H1 (cell line): ENCODE measurements around the gene GATAD2B. TPM values are rescaled to one million over a fixed set of nuclear protein-coding genes. Genes with fewer than 3 reads are reported as not detected.

Experiments used
- CTCF ChIA-PET: fragments of 300-600 bp; sonication (Branson Sonifier 250); formaldehyde crosslinking; loops from one replicate; lab custom pipeline; 2021; ENCODE audit not compliant: partially characterized antibody; lab: Charles Lee
- POLR2A ChIA-PET: fragments of 300-600 bp; sonication (Branson Sonifier 250); formaldehyde crosslinking; loops from one replicate; lab custom pipeline; 2021; ENCODE audit warnings: inconsistent platforms; ENCODE audit not compliant: partially characterized antibody; lab: Charles Lee
- DNase-seq, 2 experiments: peaks; one replicate each; pipeline versions ENCODE4 v3.0.0 to v3.0.0-alpha.2; 2010 to 2022; ENCODE audit warnings: low spot score in 2 of 2, low read depth in 1 of 2, mixed read lengths in 1 of 2
- FAIRE-seq: peaks from 2 replicates; lab custom pipeline; 2011; peaks lifted over from hg19 to GRCh38; lab: Jason Lieb, UNC
- H2AFZ ChIP-seq: 2 replicates; pipeline ENCODE4 v1.8.1; 2012; ENCODE audit warnings: low read length, inconsistent platforms
- H2AK5ac ChIP-seq: 2 replicates; pipeline ENCODE4 v1.6.1; 2013; ENCODE audit warnings: low read depth, low read length
- H2BK120ac ChIP-seq: replicated peaks from 2 replicates; pipeline ENCODE3; 2013; ENCODE audit warnings: low read depth, low read length, inconsistent platforms
- H2BK12ac ChIP-seq: 2 replicates; pipeline ENCODE4 v1.6.1; 2013; ENCODE audit warnings: low read depth, low read length
- H2BK15ac ChIP-seq: 2 replicates; pipeline ENCODE4 v1.6.1; 2013; ENCODE audit warnings: low read length
- H2BK20ac ChIP-seq: 2 replicates; pipeline ENCODE4 v1.6.1; 2013; ENCODE audit warnings: low read length
- H2BK5ac ChIP-seq: 2 replicates; pipeline ENCODE4 v1.6.1; 2013; ENCODE audit warnings: low read depth, low read length
- H3K14ac ChIP-seq: 2 replicates; pipeline ENCODE4 v1.6.1; 2013; ENCODE audit warnings: inconsistent platforms; ENCODE audit not compliant: insufficient read length
- H3K18ac ChIP-seq: 2 replicates; pipeline ENCODE4 v1.6.1; 2013; ENCODE audit warnings: low read length; ENCODE audit errors: extremely low read depth
- H3K23ac ChIP-seq: 2 replicates; pipeline ENCODE4 v1.6.1; 2013; ENCODE audit warnings: inconsistent platforms; ENCODE audit not compliant: insufficient read length
- H3K23me2 ChIP-seq: 2 replicates; pipeline ENCODE4 v1.6.1; 2013; ENCODE audit warnings: low read depth, low read length
- H3K27ac ChIP-seq: 2 replicates; pipeline ENCODE4 v1.6.1; 2011; ENCODE audit warnings: low read depth, low read length, inconsistent platforms
- H3K27me3 ChIP-seq, 4 experiments: replicated peaks in 1 of 4; 1 replicate in 1 of 4; 2 replicates in 3 of 4; pipeline versions ENCODE4 v1.6.1 to v1.8.1; 2011 to 2013; ENCODE audit warnings: low read length in 3 of 4, mild to moderate bottlenecking in 3 of 4, inconsistent platforms in 2 of 4, mixed read lengths in 2 of 4, moderate library complexity in 1 of 4; ENCODE audit not compliant: control insufficient read depth in 3 of 4, insufficient read depth in 3 of 4; ENCODE audit errors: extremely low read depth in 1 of 4
- H3K36me3 ChIP-seq, 4 experiments: 2 replicates each; pipeline versions ENCODE4 v1.6.1 to v1.8.1; 2011 to 2013; ENCODE audit warnings: mild to moderate bottlenecking in 4 of 4, low read length in 3 of 4, moderate library complexity in 2 of 4, control low read depth in 1 of 4, inconsistent platforms in 1 of 4; ENCODE audit not compliant: insufficient read depth in 4 of 4, control insufficient read depth in 2 of 4
- H3K4ac ChIP-seq: replicated peaks from 2 replicates; pipeline ENCODE3; 2013; ENCODE audit warnings: low read length, low read depth, mixed read lengths, inconsistent platforms; ENCODE audit not compliant: insufficient read length
- H3K4me1 ChIP-seq, 4 experiments: replicated peaks in 1 of 4; 1 replicate in 1 of 4; 2 replicates in 3 of 4; pipeline versions ENCODE4 v1.6.1 to v1.8.1; 2011 to 2013; ENCODE audit warnings: low read length in 3 of 4, inconsistent platforms in 2 of 4, mixed read lengths in 1 of 4; ENCODE audit not compliant: insufficient read depth in 4 of 4, control insufficient read depth in 3 of 4
- H3K4me2 ChIP-seq, 2 experiments: 2 replicates each; pipeline versions ENCODE4 v1.6.1 to v1.8.1; 2011 to 2013; ENCODE audit warnings: low read depth in 2 of 2, low read length in 2 of 2, control low read depth in 1 of 2, inconsistent platforms in 1 of 2, mild to moderate bottlenecking in 1 of 2; ENCODE audit not compliant: insufficient read depth in 1 of 2
- H3K4me3 ChIP-seq, 4 experiments: fragments of 200-600, 300-600 bp in 1 of 4; sonication (generic), shearing (Covaris generic), sonication (Bioruptor Twin) in 1 of 4; 2 replicates each; pipeline versions ENCODE4 v1.5.1 to v1.8.1; 2011 to 2016; ENCODE audit warnings: low read length in 4 of 4, low read depth in 3 of 4, control low read depth in 2 of 4, inconsistent platforms in 2 of 4, mild to moderate bottlenecking in 2 of 4, mixed read lengths in 1 of 4, moderate library complexity in 1 of 4; ENCODE audit not compliant: insufficient read depth in 2 of 4; ENCODE audit errors: extremely low read depth in 1 of 4
- H3K56ac ChIP-seq: replicated peaks from 2 replicates; pipeline ENCODE3; 2013; ENCODE audit warnings: low read depth, mild to moderate bottlenecking, mixed read lengths, low read length, inconsistent platforms; ENCODE audit not compliant: insufficient read length
- H3K79me1 ChIP-seq: 2 replicates; pipeline ENCODE4 v1.6.1; 2013; ENCODE audit warnings: low read depth, low read length, control low read depth
- H3K79me2 ChIP-seq, 2 experiments: 2 replicates each; pipeline versions ENCODE4 v1.6.1 to v1.8.1; 2012 to 2013; ENCODE audit warnings: low read length in 2 of 2, mild to moderate bottlenecking in 2 of 2, inconsistent platforms in 1 of 2; ENCODE audit not compliant: insufficient read depth in 2 of 2, control insufficient read depth in 1 of 2
- H3K9ac ChIP-seq, 4 experiments: replicated peaks in 1 of 4; 1 replicate in 1 of 4; 2 replicates in 3 of 4; pipeline versions ENCODE4 v1.6.1 to v1.8.1; 2011 to 2013; ENCODE audit warnings: low read depth in 3 of 4, low read length in 3 of 4, control low read depth in 2 of 4, mild to moderate bottlenecking in 2 of 4, moderate library complexity in 2 of 4, inconsistent platforms in 1 of 4; ENCODE audit errors: extremely low read depth in 1 of 4
- H3K9me3 ChIP-seq, 2 experiments: 2 replicates each; pipeline versions ENCODE4 v1.6.1 to v1.8.1; 2012 to 2013; ENCODE audit warnings: mild to moderate bottlenecking in 2 of 2, moderate library complexity in 2 of 2, control low read depth in 1 of 2, inconsistent platforms in 1 of 2, low read depth in 1 of 2, low read length in 1 of 2, mixed read lengths in 1 of 2; ENCODE audit not compliant: insufficient read depth in 2 of 2
- H4K20me1 ChIP-seq, 2 experiments: replicated peaks in 1 of 2; 2 replicates each; pipeline versions ENCODE3 to v1.8.1; 2011 to 2013; ENCODE audit warnings: inconsistent platforms in 2 of 2, low read length in 2 of 2, mild to moderate bottlenecking in 1 of 2; ENCODE audit not compliant: insufficient read depth in 2 of 2, control insufficient read depth in 1 of 2
- H4K5ac ChIP-seq: 2 replicates; pipeline ENCODE4 v1.6.1; 2013; ENCODE audit warnings: low read length, low read depth, mixed read lengths, inconsistent platforms; ENCODE audit not compliant: insufficient read length
- H4K8ac ChIP-seq: 2 replicates; pipeline ENCODE4 v1.8.0; 2013; ENCODE audit warnings: mild to moderate bottlenecking, moderate library complexity, low read length, inconsistent platforms; ENCODE audit not compliant: insufficient read depth; ENCODE audit errors: extremely low read depth
- H4K91ac ChIP-seq: replicated peaks from 2 replicates; pipeline ENCODE3; 2013; ENCODE audit warnings: low read length, mixed read lengths, inconsistent platforms; ENCODE audit not compliant: insufficient read length
- ASH2L ChIP-seq: fragments of 200-600, 300-600 bp; sonication (generic); IDR thresholded peaks from one replicate; pipeline ENCODE4 v1.7.1; 2017; ENCODE audit warnings: low read length
- CBX5 ChIP-seq: fragments of 300-800, 300-1000 bp; sonication (generic); IDR thresholded peaks from 2 replicates; pipeline ENCODE4 v1.7.1; 2016; ENCODE audit warnings: antibody characterized with exemption, low read length, low read depth
- CTCF ChIP-seq, 3 experiments: IDR thresholded peaks; 1 replicate in 2 of 3; 2 replicates in 1 of 3; pipeline versions ENCODE4 v1.5.1 to v1.6.1; 2011; ENCODE audit warnings: low read length in 3 of 3, mild to moderate bottlenecking in 3 of 3, inconsistent platforms in 2 of 3, low read depth in 1 of 3, moderate library complexity in 1 of 3; ENCODE audit not compliant: insufficient read depth in 1 of 3; ENCODE audit errors: control extremely low read depth in 1 of 3
- EP300 ChIP-seq, 2 experiments: IDR thresholded peaks; 1 replicate in 1 of 2; 2 replicates in 1 of 2; pipeline ENCODE4 v1.6.1; 2011 to 2012; ENCODE audit warnings: low read depth in 2 of 2, low read length in 2 of 2, mild to moderate bottlenecking in 2 of 2, borderline replicate concordance in 1 of 2, inconsistent platforms in 1 of 2, moderate library complexity in 1 of 2
- GTF2F1 ChIP-seq: IDR thresholded peaks from 2 replicates; pipeline ENCODE4 v1.6.1; 2012; ENCODE audit warnings: low read depth, low read length, improper control_type of control experiment, borderline replicate concordance
- JUN ChIP-seq: IDR thresholded peaks from 2 replicates; pipeline ENCODE4 v1.6.1; 2011; ENCODE audit warnings: low read depth, mild to moderate bottlenecking, improper control_type of control experiment, low read length
- JUND ChIP-seq: IDR thresholded peaks from 2 replicates; pipeline ENCODE4 v1.6.1; 2011; ENCODE audit warnings: mild to moderate bottlenecking, improper control_type of control experiment, low read length
- NRF1 ChIP-seq: IDR thresholded peaks from 2 replicates; pipeline ENCODE4 v1.6.1; 2011; ENCODE audit warnings: mild to moderate bottlenecking, low read depth, low read length, improper control_type of control experiment
- RBBP5 ChIP-seq: IDR thresholded peaks from 2 replicates; pipeline ENCODE4 v1.7.1; 2012; ENCODE audit warnings: low read depth, mild to moderate bottlenecking, inconsistent platforms, low read length, moderate library complexity, borderline replicate concordance
- RFX5 ChIP-seq: IDR thresholded peaks from 2 replicates; pipeline ENCODE4 v1.6.1; 2011; ENCODE audit warnings: low read depth, low read length, improper control_type of control experiment, borderline replicate concordance
- RXRA ChIP-seq: IDR thresholded peaks from 2 replicates; pipeline ENCODE4 v1.6.1; 2011; ENCODE audit warnings: low read depth, mild to moderate bottlenecking, low read length, moderate library complexity; ENCODE audit not compliant: insufficient read depth
- WGBS, 2 experiments: shearing (Covaris generic) in 1 of 2; methylation state at CpG; one replicate each; pipeline versions ENCODE4 v1.1.6 to v1.1.7; 2013 to 2015; ENCODE audit warnings: low lambda C conversion rate in 2 of 2, mixed read lengths in 2 of 2, inconsistent platforms in 1 of 2, low coverage in 1 of 2, missing lambda C conversion rate in 1 of 2; ENCODE audit not compliant: insufficient replicate concordance in 2 of 2, insufficient coverage in 1 of 2, insufficient read length in 1 of 2; ENCODE audit errors: extremely low coverage in 1 of 2, missing lambda C conversion rate in 1 of 2; 5-methylcytosine and 5-hydroxymethylcytosine counted together
- polyA plus RNA-seq, 7 experiments: library from polyadenylated mRNA; depleted of rRNA in 3 of 7; stranded (reverse) in 5 of 7; unstranded in 2 of 7; fragments of >200 nt in 5 of 7; fragments of 200-250 nt in 2 of 7; gene quantifications; 1 replicate in 5 of 7; 2 replicates in 1 of 7; 4 replicates in 1 of 7; pipeline versions ENCODE4 v1.2.1 to v1.2.3, GENCODE V29; 2011 to 2013; ENCODE audit warnings: missing spikeins in 2 of 7, mixed read lengths in 2 of 7
- total RNA-seq: library from RNA; stranded (reverse); fragmentation: NEBNext Ultra II Directional; extraction: Animal tissue kit (Norgen Biotek cat#: 25700); gene quantifications from 2 replicates; pipeline ENCODE4 v1.2.1, GENCODE V29; 2021

Gene GATAD2B
- total and polyA plus RNA-seq, 2 of the 8 experiments (the other 6 are each of a cell fraction or from before 2014, with no cell fraction given), result 8.4 to 39.1 TPM

GRCh38 chr1:153907134-153907533 lies 15.6 kb downstream of the GATAD2B start:
- no peaks in the 10 kb centered on the region for H3K23me2 ChIP-seq
- no peak overlapping the region for H2BK120ac ChIP-seq
- H3K4me1 ChIP-seq, result no peaks in the 10 kb centered on the region
- no peak for DNase-seq
- no peak overlapping the region for H3K18ac ChIP-seq
- H2AK5ac ChIP-seq, result no peak overlapping the region
- no peak overlapping the region for H4K8ac ChIP-seq
- H3K36me3 ChIP-seq, result peaks cover 0 to 6% (median 0%) of the 10 kb centered on the region in 4 experiments; a peak in 1 of 8 replicates
- no peaks in the 10 kb centered on the region for H3K27me3 ChIP-seq
- WGBS, 2 experiments, result 92% methylated on average over 6 of the region's 6 CpGs; no CpG with 5 or more reads in 1 of the 2 experiments
- no peak for TF ChIP-seq ASH2L
- TF ChIP-seq CBX5, result no peak
- TF ChIP-seq EP300 (IDR thresholded peaks at IDR 0.05; ENCODE audit: borderline replicate concordance in 1 of 2, low read depth in 2 of 2, low read length in 2 of 2), result no peak
- TF ChIP-seq CTCF (IDR thresholded peaks at IDR 0.05; ENCODE audit: control extremely low read depth in 1 of 3, insufficient read depth in 1 of 3, low read depth in 1 of 3, low read length in 3 of 3), result no peak
- TF ChIP-seq RFX5, result no peak
- no peak for TF ChIP-seq RXRA
- no peak for TF ChIP-seq NRF1
- TF ChIP-seq GTF2F1, result no peak
- TF ChIP-seq JUND, result no peak
- TF ChIP-seq JUN, result no peak
- no peak for TF ChIP-seq RBBP5
- TF ChIP-seq, all 59 proteins: peak for 0
- Histone ChIP-seq H4K20me1 (peaks cover 1 to 6% of the 10 kb centered on the region in 2 experiments), H2BK15ac (no peak overlapping the region), H2BK20ac (no peak overlapping the region), H4K5ac (no peak overlapping the region), H3K14ac (no peak overlapping the region), H3K4me3 (no peak overlapping the region), H4K91ac (no peak overlapping the region), H3K79me1 (no peaks in the 10 kb centered on the region; the same call in 1 of the 2 replicates), H3K23ac (no peak overlapping the region), H3K9me3 (no peaks in the 10 kb centered on the region), H3K27ac (no peak overlapping the region), H3K9ac (no peak overlapping the region), H3K4me2 (no peak overlapping the region), H2AFZ (no peak overlapping the region), H3K79me2 (peaks cover 0 to 96% of the 10 kb centered on the region in 2 experiments; a peak in 3 of 4 replicates), H3K56ac (no peak overlapping the region), H2BK12ac (no peak overlapping the region), H3K4ac (no peak overlapping the region), H2BK5ac (no peak overlapping the region)
- ChIA-PET CTCF (no interaction called here), POLR2A (interaction anchor here (0.7 to 0.8 kb wide), 2 partner anchors 9 to 13 kb away, joined by 3 read pairs; no protein-coding TSS in a partner anchor)
- FAIRE-seq, result no peak
